ENCODE measurements around the gene HYAL1.

Gene HYAL1

GRCh38 chr3:50345586-50346234 is 42.3 kb upstream of the HYAL1 start, which contains the start of gene ZMYND10:
ZMYND10 (minus strand) TSS chr3:50345732; CDS start chr3:50345579, 153 bp downstream.
- H3K4me3 ChIP-seq (replicated peaks; ENCODE audit: low read depth, low read length) = peak within 1 kb of the TSS; percentile 40
- DNase-seq (ENCODE audit: extremely low read depth, low read depth) = no peak
- TF ChIP-seq CTCF (IDR thresholded peaks at IDR 0.05; ENCODE audit: low read depth, low read length, missing control alignments) = no peak

GRCh38 chr3:50345008-50345407 is 41.6 kb upstream of the HYAL1 start:
- DNase-seq (ENCODE audit: extremely low read depth, low read depth) = no peak
- TF ChIP-seq CTCF (IDR thresholded peaks at IDR 0.05; ENCODE audit: low read depth, low read length, missing control alignments) = no peak
- H3K4me3 ChIP-seq (replicated peaks; ENCODE audit: low read depth, low read length) = peak overlapping the region; percentile 40

GRCh38 chr3:50342813-50343633 is 39.6 kb upstream of the HYAL1 start:
- H3K4me3 ChIP-seq (replicated peaks; ENCODE audit: low read depth, low read length) = no peak overlapping the region
- TF ChIP-seq CTCF (IDR thresholded peaks at IDR 0.05; ENCODE audit: low read depth, low read length, missing control alignments) = no peak
- DNase-seq (ENCODE audit: extremely low read depth, low read depth) = no peak

- DNase-seq (ENCODE audit: extremely low read depth, low read depth) = no peak
- TF ChIP-seq CTCF (IDR thresholded peaks at IDR 0.05; ENCODE audit: low read depth, low read length, missing control alignments) = no peak
- H3K4me3 ChIP-seq (replicated peaks; ENCODE audit: low read depth, low read length) = peak overlapping the region; percentile 97; the same call in 1 of the 2 replicates
Measured at GRCh38 chr3:50341996-50342650, 38.7 kb upstream of the HYAL1 start.

- DNase-seq (ENCODE audit: extremely low read depth, low read depth) = no peak
- no peak for TF ChIP-seq CTCF (IDR thresholded peaks at IDR 0.05; ENCODE audit: low read depth, low read length, missing control alignments)
- H3K4me3 ChIP-seq (replicated peaks; ENCODE audit: low read depth, low read length) = peak overlapping the region; percentile 97
Measured at GRCh38 chr3:50341537-50341936, 38.2 kb upstream of the HYAL1 start.

- no peak for TF ChIP-seq CTCF (IDR thresholded peaks at IDR 0.05; ENCODE audit: low read depth, low read length, missing control alignments)
- DNase-seq (ENCODE audit: extremely low read depth, low read depth) = no peak
- H3K4me3 ChIP-seq (replicated peaks; ENCODE audit: low read depth, low read length) = peak within 1 kb of the TSS; percentile 97
Measured at GRCh38 chr3:50340448-50341329, 37.3 kb upstream of the HYAL1 start, which contains the start of gene RASSF1. RASSF1 (minus strand) TSS chr3:50340836; CDS start chr3:50340805, 31 bp downstream.
